NCI-H82 treated with DMSO at 0.1 percent for 48 hours (cell line): Measurements from ENCODE around the gene VWF.

Source experiments
- DNase-seq: peaks from one replicate; lab custom pipeline; 2025; ENCODE audit not compliant: unreplicated experiment; lab: John Stamatoyannopoulos, UW

VWF gene

GRCh38 chr12:5960783-5961182, 163.7 kb downstream of the VWF start:
- DNase-seq = no peak

- no peak for DNase-seq
These were observed 167.5 kb downstream of the VWF start for GRCh38 chr12:5956987-5957386.

- no peak for DNase-seq
These were observed 169.8 kb downstream of the VWF start for GRCh38 chr12:5954661-5955060.

- DNase-seq = no peak
These were observed 170.5 kb downstream of the VWF start for GRCh38 chr12:5953835-5954586.

GRCh38 chr12:5952031-5952430, 172.4 kb downstream of the VWF start:
- DNase-seq = no peak

- no peak for DNase-seq
These were observed 175.8 kb downstream of the VWF start for GRCh38 chr12:5948696-5949095.

GRCh38 chr12:5947006-5947405, 177.5 kb downstream of the VWF start:
- DNase-seq = no peak

GRCh38 chr12:5946388-5946787, 178.1 kb downstream of the VWF start:
- DNase-seq = no peak

- peak; percentile 30 for DNase-seq
These were observed 179.1 kb downstream of the VWF start, which contains the start of gene ANO2 for GRCh38 chr12:5945071-5946008. Gene ANO2 (minus strand): TSS chr12:5945259. CDS start chr12:5945217, 42 bp downstream.

- no peak for DNase-seq
These were observed 179.8 kb downstream of the VWF start for GRCh38 chr12:5944688-5945070.

GRCh38 chr12:5944053-5944452, 180.4 kb downstream of the VWF start:
- DNase-seq = no peak

GRCh38 chr12:5941907-5942306, 182.6 kb downstream of the VWF start:
- DNase-seq = no peak

GRCh38 chr12:5927732-5928516, 196.5 kb downstream of the VWF start:
- DNase-seq = no peak

GRCh38 chr12:5925646-5926045, 198.8 kb downstream of the VWF start:
- no peak for DNase-seq

- no peak for DNase-seq
These were observed 200.1 kb downstream of the VWF start for GRCh38 chr12:5924342-5924741.

- no peak for DNase-seq
These were observed 200.7 kb downstream of the VWF start for GRCh38 chr12:5923751-5924150.

- peak; percentile 49 for DNase-seq
These were observed 201.3 kb downstream of the VWF start for GRCh38 chr12:5923043-5923605.

GRCh38 chr12:5921966-5922899, 202.2 kb downstream of the VWF start:
- DNase-seq = no peak

GRCh38 chr12:5921027-5921909, 203.2 kb downstream of the VWF start:
- no peak for DNase-seq
